Kidney (tissue), 14 donors: ENCODE measurements around the gene CLCNKA. TPM values are rescaled to one million over a fixed set of nuclear protein-coding genes. Genes with fewer than 3 reads are reported as not detected.
A peak's percentile ranks its signal among the peaks of the same experiment; 100 is the strongest.
"Not testable (repeated sequence)": the region's sequence is repeated elsewhere in the genome, so short reads cannot be mapped to it uniquely, and the experiment has no call there.

Source experiments
- DNase-seq, 5 donors: peaks; one replicate each; pipeline ENCODE4 v3.0.0-alpha.2; 2013 to 2020
- FAIRE-seq: peaks from 2 replicates; lab custom pipeline; 2012; peaks lifted over from hg19 to GRCh38; lab: Jason Lieb, UNC
- H3K27ac ChIP-seq, 2 donors: one replicate each; pipeline ENCODE4 v1.7.0; 2013; ENCODE audit warnings: low read depth in 2 of 2, low read length in 2 of 2, inconsistent platforms in 1 of 2
- H3K27me3 ChIP-seq: one replicate; pipeline ENCODE4 v1.7.1; 2013; ENCODE audit warnings: low read length, inconsistent platforms; ENCODE audit not compliant: control insufficient read depth, insufficient read depth
- H3K36me3 ChIP-seq, 3 donors: one replicate each; pipeline versions ENCODE4 v1.7.0 to v1.7.1; 2013; ENCODE audit warnings: low read length in 3 of 3, control low read depth in 1 of 3, inconsistent platforms in 1 of 3; ENCODE audit not compliant: insufficient read depth in 3 of 3, control insufficient read depth in 2 of 3
- H3K4me1 ChIP-seq, 3 donors: one replicate each; pipeline versions ENCODE4 v1.7.0 to v1.7.1; 2013; ENCODE audit warnings: low read length in 3 of 3, inconsistent platforms in 1 of 3, low read depth in 1 of 3; ENCODE audit not compliant: control insufficient read depth in 2 of 3, insufficient read depth in 2 of 3
- H3K4me3 ChIP-seq, 3 donors: one replicate each; pipeline versions ENCODE4 v1.7.0 to v1.8.1; 2013; ENCODE audit warnings: low read length in 3 of 3, control low read depth in 1 of 3, inconsistent platforms in 1 of 3
- H3K9ac ChIP-seq, 3 donors: one replicate each; pipeline versions ENCODE4 v1.7.0 to v1.7.1; 2013; ENCODE audit warnings: low read length in 3 of 3, control low read depth in 1 of 3, inconsistent platforms in 1 of 3
- H3K9me3 ChIP-seq, 3 donors: one replicate each; pipeline versions ENCODE4 v1.7.0 to v1.7.1; 2013; ENCODE audit warnings: low read length in 3 of 3, control low read depth in 1 of 3, inconsistent platforms in 1 of 3; ENCODE audit not compliant: control insufficient read depth in 2 of 3, insufficient read depth in 1 of 3
- CTCF ChIP-seq: IDR thresholded peaks from 3 replicates; pipeline ENCODE4 v1.5.1; 2012; ENCODE audit warnings: mild to moderate bottlenecking, moderate library complexity, borderline replicate concordance; ENCODE audit not compliant: insufficient read depth; ENCODE audit errors: extremely low read depth
- intact Hi-C: fragments of 100-400 bp; cut with DNase I; formaldehyde crosslinking; loops from one replicate; pipeline ENCODE4 v1.11.1; 2022
- polyA plus RNA-seq: library from polyadenylated mRNA; stranded (reverse); fragments of 350-450 nt; fragmentation: Illumina TruSeq; extraction: RNeasy Lipid Tissue Mini Kit (QIAGEN cat#74804); gene quantifications from one replicate; pipeline ENCODE4 v1.2.3, GENCODE V29; 2014; ENCODE audit warnings: low read depth, low replicate concordance; ENCODE audit not compliant: insufficient read depth
- total RNA-seq: library from RNA; stranded (reverse); fragmentation: NEBNext Ultra II Directional; extraction: Animal tissue kit (Norgen Biotek cat#: 25700); gene quantifications from one replicate; pipeline ENCODE4 v1.2.1, GENCODE V29; 2021
- donor health status: control.
- donor health status: control.
- donor health status: control.
- donor health status: control.
- donor health status: control.
- donor health status: DM: yes; HTN: yes; CAD: no.
- donor health status: Normal renal cell carcinoma (clear cell type).

Gene CLCNKA
- total and polyA plus RNA-seq, 2 donors from 2014 or later: 7.8 to 187 TPM

GRCh38 chr1:16054598-16055540 is 33.0 kb downstream of the CLCNKA start:
- peaks cover 0 to 2% (median 0%) of the 10 kb centered on the region in 3 donors for H3K4me1 ChIP-seq
- H3K9ac ChIP-seq: peak overlapping the region in 1 of 3 donors; percentile 12
- TF ChIP-seq CTCF: no peak
- FAIRE-seq: no peak
- no peaks in the 10 kb centered on the region for H3K9me3 ChIP-seq
- H3K36me3 ChIP-seq: peaks cover 0 to 6% (median 0%) of the 10 kb centered on the region in 3 donors
- H3K27me3 ChIP-seq: no peaks in the 10 kb centered on the region
- no peak for DNase-seq
- H3K4me3 ChIP-seq: no peak overlapping the region
- H3K27ac ChIP-seq: peak overlapping the region; percentile 22 to 23
- intact Hi-C loops: loop anchor here (10.0 kb wide), 1 partner anchor 50 kb away; the partner anchor contains the start of gene SRARP

- Histone ChIP-seq H3K9me3 (no peaks in the 10 kb centered on the region), H3K36me3 (peaks cover 0 to 5% (median 0%) of the 10 kb centered on the region in 3 donors), H3K9ac (no peak overlapping the region), H3K27ac (no peak overlapping the region), H3K27me3 (no peaks in the 10 kb centered on the region), H3K4me3 (no peak overlapping the region), H3K4me1 (peaks cover 0 to 2% (median 0%) of the 10 kb centered on the region in 3 donors)
- TF ChIP-seq CTCF: peak; percentile 97
- FAIRE-seq (no peak), DNase-seq (peak; percentile 94 to 96 (median 95))
- intact Hi-C loops: loop anchor here (10.0 kb wide), 1 partner anchor 51 kb away; the partner anchor contains the start of gene SRARP
Observed at GRCh38 chr1:16055613-16056520, 34.0 kb downstream of the CLCNKA start.

GRCh38 chr1:16056521-16056912 is 34.7 kb downstream of the CLCNKA start:
- H3K27ac ChIP-seq, H3K4me1 ChIP-seq, H3K9me3 ChIP-seq, H3K27me3 ChIP-seq, DNase-seq, H3K36me3 ChIP-seq, FAIRE-seq, H3K9ac ChIP-seq, H3K4me3 ChIP-seq: not testable (repeated sequence)
- intact Hi-C loops: loop anchor here (10.0 kb wide), 1 partner anchor 52 kb away; the partner anchor contains the start of gene SRARP

GRCh38 chr1:16057314-16057915 is 35.6 kb downstream of the CLCNKA start:
- not testable (repeated sequence) for DNase-seq, FAIRE-seq, H3K4me3 ChIP-seq, H3K9ac ChIP-seq, H3K4me1 ChIP-seq, H3K27me3 ChIP-seq, H3K36me3 ChIP-seq, H3K9me3 ChIP-seq
- intact Hi-C loops: loop anchor here (10.0 kb wide), 1 partner anchor 53 kb away; the partner anchor contains the start of gene SRARP
- H3K27ac ChIP-seq: peak overlapping the region in 1 of 2 donors; percentile 36

GRCh38 chr1:16058394-16059120 is 36.7 kb downstream of the CLCNKA start:
- not testable (repeated sequence) for H3K9ac ChIP-seq, H3K4me3 ChIP-seq, DNase-seq, H3K36me3 ChIP-seq, H3K9me3 ChIP-seq, H3K4me1 ChIP-seq, FAIRE-seq, H3K27ac ChIP-seq, H3K27me3 ChIP-seq
- intact Hi-C loops: loop anchor here (10.0 kb wide), 1 partner anchor 54 kb away; the partner anchor contains the start of gene SRARP
